GM23338 (cell line): ENCODE results near the gene INPP4B.

Experiments used
- CTCF ChIP-seq, 2 experiments: fragments of 200-600 bp in 1 of 2; sonication (generic) in 1 of 2; conservative IDR thresholded peaks; 2 replicates each; pipeline versions ENCODE4 v1.5.1 to v1.6.1; 2016 to 2017; ENCODE audit warnings: antibody characterized with exemption in 2 of 2, low read depth in 2 of 2, mild to moderate bottlenecking in 2 of 2, moderate library complexity in 1 of 2
- EZH2 ChIP-seq: fragments of 200-600 bp; sonication (generic); IDR thresholded peaks from one replicate; pipeline ENCODE4 v1.8.0; 2017; ENCODE audit warnings: antibody characterized with exemption, mild to moderate bottlenecking, low read depth; ENCODE audit not compliant: unreplicated experiment
- EZH2phosphoT487 ChIP-seq: fragments of 200-600 bp; sonication (generic); IDR thresholded peaks from one replicate; pipeline ENCODE4 v1.8.1; 2018; ENCODE audit warnings: antibody characterized with exemption; ENCODE audit not compliant: unreplicated experiment
- JUNB ChIP-seq: IDR thresholded peaks from one replicate; pipeline ENCODE4 v1.6.1; 2016; ENCODE audit warnings: antibody characterized with exemption; ENCODE audit not compliant: unreplicated experiment
- REST ChIP-seq: IDR thresholded peaks from one replicate; pipeline ENCODE4 v1.6.1; 2018; ENCODE audit warnings: antibody characterized with exemption; ENCODE audit not compliant: unreplicated experiment

GRCh38 chr4:142079959-142080358 lies 766.1 kb downstream of the INPP4B start:
- no peak for TF ChIP-seq CTCF (conservative IDR thresholded peaks at IDR 0.05; ENCODE audit: low read depth in 2 of 2)
- TF ChIP-seq JUNB, result no peak
- TF ChIP-seq EZH2phosphoT487, result no peak
- no peak for TF ChIP-seq REST
- no peak for TF ChIP-seq EZH2
